Frontal cortex (tissue), 4 donors: ENCODE measurements around the gene STKLD1. TPM values are rescaled to one million over a fixed set of nuclear protein-coding genes. Genes with fewer than 3 reads are reported as not detected.
"Not testable (repeated sequence)": the region's sequence is repeated elsewhere in the genome, so short reads cannot be mapped to it uniquely, and the experiment has no call there.

ENCODE experiments used
- DNase-seq, 2 donors: peaks; one replicate each; pipeline ENCODE4 v3.0.0; 2012; ENCODE audit warnings: low spot score in 2 of 2
- FAIRE-seq: peaks from 2 replicates; lab custom pipeline; 2012; peaks lifted over from hg19 to GRCh38; lab: Jason Lieb, UNC
- total RNA-seq: library from RNA; depleted of rRNA; stranded (reverse); fragments of >200 nt; gene quantifications from one replicate; pipeline ENCODE4 v1.2.3, GENCODE V29; 2014
- donor health status: control.
- donor health status: control.
- donor health status: control.

Gene STKLD1
- total RNA-seq, 1 donor from 2014 or later: 1.2 TPM

DNA sequence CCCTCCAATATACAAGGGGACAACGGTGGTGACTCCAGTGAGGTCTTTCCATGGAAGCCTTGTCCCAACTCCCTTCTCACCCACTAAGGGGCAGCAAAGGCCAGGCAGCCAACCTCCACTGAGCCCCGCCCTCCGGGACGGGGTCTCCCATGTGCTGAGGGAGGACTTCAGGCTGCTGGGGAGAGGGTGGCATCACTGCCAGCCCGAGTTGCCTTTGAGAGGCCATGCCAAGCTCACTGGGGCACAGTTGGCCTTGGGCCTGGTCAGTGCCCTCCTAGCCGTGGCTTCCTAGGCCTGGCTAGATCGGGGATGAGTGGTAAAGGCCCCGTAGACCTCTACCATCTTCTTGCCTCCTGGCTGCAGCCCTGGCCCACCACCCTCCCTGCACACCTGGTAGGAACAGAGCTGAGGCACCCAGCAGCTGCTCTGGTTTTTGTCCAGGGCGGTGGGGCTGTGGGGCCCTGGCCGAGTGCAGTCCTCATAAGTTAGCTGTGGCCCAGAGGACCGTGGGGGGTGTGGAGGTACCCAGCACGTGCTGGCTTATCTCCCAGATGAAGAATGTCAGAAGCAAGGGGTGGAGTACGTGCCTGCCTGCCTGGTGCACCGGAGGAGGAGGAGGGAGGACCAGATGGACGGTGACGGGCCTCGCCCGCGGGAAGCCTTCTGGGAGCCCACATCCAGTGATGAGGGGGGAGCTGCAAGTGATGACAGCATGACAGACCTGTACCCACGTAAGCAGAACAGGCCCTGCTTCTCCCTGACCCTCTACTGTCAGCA, 16.6 kb upstream of the STKLD1 start:
- no peak for FAIRE-seq
- DNase-seq: no peak

DNA sequence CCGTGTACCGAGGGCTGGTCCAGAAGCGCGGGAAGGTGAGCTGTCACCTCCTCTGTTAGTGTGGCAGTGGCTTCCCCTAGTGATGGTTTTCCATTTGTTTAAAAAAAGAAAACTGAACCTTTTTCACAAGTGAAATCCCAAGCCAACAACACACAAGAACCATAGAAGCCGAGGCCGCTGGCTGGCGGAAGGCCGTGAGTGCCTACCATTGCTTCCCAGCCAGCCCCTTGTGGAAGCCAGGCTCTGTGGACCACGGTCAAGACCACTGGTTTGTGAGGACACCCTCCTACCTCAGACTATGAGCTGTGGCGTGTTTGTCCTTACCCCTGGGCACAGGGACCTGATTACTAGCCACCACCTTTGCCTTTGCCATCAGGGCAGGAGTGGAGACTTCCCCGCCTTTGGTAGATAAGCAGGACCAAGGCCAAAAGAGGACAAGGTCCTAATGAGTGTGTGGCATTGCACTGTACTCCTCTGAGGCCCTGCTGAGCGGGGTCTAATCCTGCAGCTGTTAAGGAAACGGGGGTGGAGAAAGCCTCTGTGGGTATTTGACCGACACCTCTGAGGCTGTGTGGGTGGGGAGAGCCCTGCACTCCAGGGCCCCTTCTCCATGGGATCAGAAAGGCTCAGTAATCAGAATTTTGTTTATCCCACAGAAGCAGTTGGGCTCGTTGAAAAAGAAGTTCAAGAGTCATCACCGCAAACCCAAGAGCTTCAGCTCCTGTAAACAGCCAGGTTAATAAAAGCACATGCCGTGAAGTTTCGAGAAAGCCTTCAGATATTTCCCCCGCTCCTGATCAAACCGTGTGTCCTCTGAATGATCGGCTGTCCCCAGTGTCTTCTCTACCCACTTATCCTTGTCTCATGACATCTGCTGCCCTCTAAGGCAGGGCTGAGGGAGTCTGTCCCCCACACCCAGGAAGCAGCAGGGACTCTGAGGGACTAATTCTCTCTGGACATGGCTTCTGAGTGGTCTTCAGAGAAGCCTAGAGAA, 15.5 kb upstream of the STKLD1 start:
- DNase-seq (no peak), FAIRE-seq (no peak)

DNA sequence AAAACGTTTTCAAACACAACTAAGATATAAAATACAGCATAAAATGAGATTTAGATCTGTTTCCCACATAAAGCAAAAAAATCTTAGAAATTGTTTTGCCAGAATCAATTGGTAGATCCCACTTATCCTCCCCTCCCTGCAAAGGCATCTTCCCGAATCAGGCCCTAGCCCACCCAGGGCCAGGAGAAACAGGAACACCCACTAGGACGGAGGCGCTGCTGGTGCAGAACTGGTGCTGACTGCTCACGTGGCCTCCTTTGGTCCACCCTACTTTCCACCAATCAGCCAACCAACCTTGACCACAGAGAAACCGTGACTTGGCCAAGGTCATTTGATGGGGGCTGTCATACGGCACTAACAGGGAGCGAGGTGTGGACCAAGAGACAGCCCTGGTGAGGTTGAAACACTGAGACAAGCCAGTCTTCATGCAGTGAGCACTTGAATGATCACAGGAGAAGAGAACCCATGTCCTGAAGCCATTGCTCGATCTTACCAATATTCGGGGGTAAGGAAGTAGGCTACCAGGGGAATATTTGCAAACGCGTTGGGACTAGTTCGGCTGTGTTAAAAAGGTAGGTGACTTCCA, 14.6 kb upstream of the STKLD1 start:
- DNase-seq: no peak
- no peak for FAIRE-seq

DNA sequence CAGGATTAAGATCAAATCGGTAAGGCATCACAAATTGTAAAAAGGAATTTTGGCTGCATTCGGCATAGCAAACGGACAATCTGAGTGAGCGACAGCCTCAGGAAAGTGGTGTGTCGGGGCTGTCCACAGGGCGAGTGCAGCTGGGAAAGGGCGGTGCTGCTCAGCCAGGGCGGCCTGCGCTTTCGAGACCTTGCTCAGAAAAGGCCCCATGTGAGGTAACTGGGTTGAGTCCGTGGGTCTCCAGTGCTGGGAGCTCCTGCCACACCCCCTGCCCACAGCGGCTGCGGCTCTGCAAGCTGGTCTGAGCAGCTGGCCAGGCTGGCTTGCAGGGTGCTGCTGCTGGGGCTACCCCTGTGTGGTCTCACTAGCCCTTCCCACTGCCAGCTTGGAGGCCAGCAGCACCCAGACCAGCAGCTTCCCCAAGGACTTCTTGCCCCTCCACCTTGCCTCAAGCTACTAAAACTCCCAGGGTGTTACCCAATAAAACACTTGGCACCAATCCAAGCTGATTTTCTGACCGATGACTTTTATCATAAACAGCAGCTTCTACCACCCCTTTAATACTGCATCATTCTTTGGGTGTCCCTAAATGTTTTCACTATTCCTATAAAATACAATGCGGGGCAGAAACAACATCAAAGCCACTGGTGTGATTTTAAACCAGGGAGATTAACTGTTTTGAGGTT, 13.7 kb upstream of the STKLD1 start:
- FAIRE-seq: no peak

DNA sequence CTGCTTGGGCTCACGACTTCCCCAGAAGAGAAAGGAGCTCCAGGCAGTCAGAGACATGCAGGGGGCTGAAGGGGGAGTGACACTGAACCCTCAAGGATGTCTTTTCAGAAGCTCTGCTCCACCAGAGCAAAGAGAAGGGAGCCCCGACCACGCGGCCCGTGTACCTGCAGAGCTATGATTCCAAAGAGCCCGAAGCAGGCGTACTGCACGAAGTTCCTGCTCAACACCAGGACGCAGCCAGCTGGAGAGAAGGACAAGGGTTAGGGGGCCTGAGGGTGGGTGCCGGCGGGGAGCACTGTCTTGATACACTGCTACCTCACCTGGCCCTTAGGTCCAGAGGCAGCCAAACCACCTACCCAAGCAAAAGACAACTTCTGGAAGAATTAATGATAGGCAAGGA, 9.7 kb upstream of the STKLD1 start:
- FAIRE-seq (no peak), DNase-seq (no peak)

More for the DNA sequence above, 13.7 kb upstream of the STKLD1 start:
- DNase-seq: no peak

DNA sequence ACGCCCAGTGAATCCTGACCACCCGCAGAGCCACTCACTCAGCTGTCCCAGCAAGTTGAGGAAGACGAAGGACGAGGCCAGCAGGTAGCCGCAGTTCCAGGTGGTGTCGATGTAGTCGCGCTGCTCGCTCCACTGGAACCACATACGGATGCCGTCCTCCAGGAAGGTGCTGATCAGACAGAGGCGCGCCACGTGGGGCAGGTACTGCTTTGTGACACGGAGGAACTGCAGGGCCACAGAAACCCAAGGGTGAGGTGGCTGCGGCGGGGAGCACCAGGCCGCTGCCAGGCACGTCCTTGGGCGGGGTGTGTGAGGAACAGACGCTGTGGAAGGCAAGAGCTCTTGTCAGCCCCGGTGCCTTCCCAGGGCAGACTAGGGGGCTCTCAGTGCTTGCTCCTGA, 8.9 kb upstream of the STKLD1 start:
- FAIRE-seq: no peak
- DNase-seq: no peak

DNA sequence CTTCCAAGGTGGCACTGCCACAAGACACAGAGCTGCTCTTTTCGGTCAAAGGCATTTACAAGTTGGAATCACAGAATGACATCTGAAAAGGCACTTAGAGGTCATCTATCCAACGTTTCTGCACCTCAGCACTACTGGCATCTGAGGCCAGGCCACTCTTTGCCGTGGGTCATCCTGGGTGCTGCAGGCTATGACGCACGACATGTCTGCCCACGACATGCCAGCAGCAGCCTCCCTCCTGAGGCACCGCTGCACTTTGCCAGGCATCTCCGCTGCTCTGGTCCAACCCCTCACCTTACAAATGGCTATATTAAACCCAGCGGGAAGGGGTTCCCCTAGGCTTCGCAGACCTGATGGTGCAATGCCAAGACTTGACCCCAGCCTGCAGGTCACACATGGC, 8.4 kb upstream of the STKLD1 start:
- FAIRE-seq (no peak), DNase-seq (no peak)

DNA sequence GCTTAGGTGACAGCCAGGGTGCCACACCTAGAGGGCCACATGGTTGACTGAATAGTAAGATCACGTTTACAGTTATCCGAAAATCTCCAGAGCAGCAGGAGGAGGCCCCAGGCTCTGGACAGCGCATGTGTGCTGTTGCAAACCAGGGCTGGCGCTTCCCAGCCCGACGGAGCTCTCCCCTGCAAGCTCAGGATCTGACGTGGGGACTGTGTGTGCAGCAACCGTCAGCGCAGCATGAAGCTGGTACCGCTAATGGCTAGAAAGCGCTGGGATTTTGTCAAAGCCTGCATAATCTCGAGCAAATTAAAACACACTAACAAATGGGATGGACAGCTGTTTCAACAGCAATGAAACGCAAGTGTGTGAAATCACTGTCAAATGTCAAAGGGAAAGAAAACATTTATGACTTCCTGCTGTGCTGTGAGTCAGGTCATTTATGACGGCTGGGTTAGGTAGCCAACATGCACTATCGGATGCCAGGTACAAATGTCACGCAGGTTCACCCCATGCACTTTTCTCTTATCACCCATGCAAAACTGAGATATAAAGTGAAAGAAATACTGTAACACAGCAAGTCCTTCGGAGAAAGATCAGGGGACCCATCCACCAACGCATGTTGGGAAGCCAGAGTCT, 7.8 kb upstream of the STKLD1 start:
- no peak for FAIRE-seq
- no peak for DNase-seq

DNA sequence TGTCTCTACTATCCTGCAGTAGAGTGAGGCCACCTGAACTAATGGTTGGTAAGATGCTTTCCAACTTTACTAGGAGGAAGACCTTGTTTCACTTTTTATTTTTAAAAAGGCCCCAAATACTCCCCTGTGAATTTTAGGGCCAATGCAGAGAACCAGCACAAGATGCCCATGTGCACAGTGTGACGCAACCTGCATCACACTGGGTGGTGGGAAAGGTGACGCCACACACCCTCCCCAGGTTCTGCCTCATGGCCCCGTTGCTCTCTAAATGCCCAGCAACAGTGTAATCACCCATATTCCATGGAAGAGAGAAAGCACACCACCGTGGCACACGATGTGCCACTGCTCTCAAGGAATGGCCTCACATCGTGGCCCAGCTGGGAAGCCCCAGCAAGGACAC, 6.7 kb upstream of the STKLD1 start:
- no peak for FAIRE-seq
- no peak for DNase-seq

DNA sequence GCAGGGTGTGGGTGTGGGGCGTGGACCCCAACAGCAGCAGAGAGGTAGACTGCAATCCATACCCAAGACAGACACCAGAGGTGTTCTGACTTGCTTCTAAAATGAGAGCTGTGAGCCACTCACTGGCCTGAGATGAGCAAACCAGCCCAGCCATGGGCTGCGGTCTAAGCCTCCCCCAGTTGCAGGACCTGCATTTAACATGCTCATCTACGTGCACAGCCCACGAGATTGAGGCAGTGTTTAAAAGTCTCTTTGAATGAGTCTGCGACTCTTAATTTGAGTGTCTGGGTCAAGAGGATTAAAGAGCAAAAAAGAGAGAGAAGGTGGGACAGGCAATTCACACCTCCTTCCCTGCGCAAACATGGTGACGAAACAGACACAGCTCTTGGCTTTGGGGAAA, 6.2 kb upstream of the STKLD1 start:
- no peak for FAIRE-seq
- no peak for DNase-seq

DNA sequence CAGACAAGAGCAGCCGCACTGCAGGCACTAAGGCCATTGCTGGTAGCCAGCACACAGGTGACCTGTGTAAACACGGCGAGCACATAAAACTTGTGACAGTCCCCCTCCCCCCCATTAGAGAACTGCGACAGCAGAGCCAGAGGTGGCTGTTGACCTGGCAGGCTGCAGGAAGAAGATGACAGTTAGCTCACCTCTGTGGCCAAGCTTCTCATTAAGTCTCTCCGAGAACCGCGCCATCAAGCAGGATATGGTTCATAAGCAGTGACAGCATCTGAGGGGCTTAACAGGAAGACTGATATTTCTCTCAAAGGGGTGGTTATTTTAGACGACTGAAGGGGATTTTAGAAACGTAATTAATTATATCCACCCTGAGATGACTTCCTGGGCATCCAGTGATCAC, 5.5 kb upstream of the STKLD1 start:
- FAIRE-seq (no peak), DNase-seq (no peak)

DNA sequence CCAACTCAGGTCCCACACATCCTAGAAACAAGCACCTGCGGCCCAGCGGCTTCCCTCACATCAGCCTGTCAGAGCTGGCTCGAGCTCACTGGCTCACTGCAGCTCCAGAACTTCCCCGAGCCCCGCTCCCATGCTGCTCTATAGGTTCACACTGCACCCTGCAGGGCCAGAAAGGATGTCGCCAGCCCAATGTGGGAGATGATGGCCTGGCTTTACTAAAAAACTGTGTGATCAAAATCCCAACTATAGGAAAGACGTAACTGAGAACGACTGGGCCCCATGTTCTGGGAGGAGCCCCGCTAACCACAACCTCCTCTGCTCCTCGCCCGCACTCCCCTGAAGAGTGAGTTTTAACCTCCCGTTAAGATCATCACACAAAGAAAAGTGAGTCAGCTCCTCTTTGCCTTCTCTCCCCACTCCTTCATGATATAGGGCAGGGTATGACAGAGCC, 4.9 kb upstream of the STKLD1 start:
- DNase-seq: no peak
- FAIRE-seq: no peak

DNA sequence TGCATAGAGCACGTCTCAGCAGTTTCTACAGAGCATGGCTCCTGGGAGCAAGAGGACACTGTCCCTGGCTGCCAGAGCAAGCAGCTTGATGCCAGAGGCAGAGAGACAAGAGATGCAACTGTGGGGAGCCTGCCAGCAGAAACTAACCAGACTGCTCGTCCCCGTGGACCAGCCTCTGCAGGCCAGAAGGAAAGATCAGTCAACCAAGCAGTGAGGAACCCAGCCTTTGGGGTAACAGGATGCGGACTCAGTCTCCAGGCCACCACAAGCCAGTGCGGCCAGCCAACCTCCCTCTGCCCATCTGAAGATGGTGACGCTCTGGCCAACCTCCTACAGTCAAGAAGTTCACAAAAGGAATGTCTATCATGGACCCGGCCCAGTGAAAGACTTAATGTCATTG, 4.0 kb upstream of the STKLD1 start:
- DNase-seq: no peak
- FAIRE-seq: no peak

DNA sequence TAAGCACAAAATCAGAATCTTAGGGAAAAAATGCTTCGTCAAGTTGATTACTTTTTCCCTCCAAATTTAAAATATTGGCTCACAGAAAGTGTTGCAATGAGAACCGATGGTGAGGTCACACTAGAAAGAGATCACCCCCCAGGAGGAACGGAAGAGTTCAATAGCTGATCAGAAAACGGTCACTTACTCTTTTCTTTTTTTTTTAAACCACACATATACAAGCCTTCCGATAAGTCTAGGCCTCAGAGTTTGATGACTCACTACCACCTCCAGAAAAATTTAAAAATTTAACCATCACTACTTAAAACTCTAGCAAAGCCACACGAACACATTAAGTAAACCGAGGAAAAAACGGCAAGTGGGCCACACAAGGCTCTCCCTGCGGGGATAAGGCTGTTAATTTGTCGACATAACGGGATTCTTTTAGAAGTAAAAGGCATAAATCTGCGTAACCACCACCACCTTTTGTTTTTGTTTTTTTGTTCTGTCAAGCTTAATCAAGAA, 1.5 kb upstream of the STKLD1 start:
- peak in 1 of 2 donors; percentile 39 for DNase-seq
- no peak for FAIRE-seq

DNA sequence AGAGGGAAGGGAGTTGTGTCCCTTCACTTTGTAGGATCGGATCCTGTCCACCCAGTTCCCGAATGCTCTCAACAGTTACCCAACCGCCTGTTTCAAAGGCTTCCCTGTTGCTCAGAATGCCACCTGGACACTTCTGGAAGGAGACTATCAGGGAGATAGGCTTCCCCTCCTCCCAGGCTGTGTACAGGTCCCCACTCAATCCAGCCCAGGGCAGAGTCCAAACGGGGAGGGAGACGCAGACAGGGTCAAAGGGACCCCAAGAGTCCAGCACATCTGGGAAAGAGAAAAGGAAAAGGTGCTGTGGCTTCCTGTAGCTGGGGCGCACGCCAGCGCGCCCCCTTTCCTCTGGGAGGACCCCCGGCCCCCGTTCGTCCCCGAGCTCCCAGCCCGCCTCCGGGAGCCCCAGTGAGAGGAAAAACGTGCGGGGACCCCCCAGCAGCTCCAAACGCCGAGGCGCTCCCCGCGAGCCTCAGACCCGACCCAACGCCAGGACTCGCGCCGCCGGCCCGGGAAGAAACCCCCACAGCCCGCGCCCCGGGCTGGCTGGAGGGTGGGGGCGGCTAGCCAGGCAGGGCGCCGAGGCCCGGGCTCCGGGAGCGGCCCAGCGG, 946 bp upstream of the STKLD1 start:
- no peak for DNase-seq
- FAIRE-seq: no peak

DNA sequence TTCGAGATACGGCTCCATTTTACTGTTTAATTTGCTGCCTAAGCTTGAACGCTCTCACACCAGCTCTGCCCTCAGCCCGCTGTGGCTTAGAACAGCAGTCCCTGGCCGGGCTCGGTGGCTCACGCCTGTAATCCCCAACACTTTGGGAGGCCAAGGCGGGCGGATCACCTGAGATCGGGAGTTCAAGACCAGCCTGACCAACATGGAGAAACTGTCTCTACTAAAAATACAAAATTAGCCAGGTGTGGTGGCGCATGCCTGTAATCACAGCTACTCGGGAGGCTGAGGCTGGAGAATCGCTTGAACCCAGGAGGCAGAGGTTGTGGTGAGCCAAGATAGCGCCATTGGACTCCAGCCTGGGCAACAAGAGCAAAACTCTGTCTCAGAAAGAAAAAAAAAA, 1.1 kb downstream of the STKLD1 start:
- not testable (repeated sequence) for FAIRE-seq, DNase-seq

DNA sequence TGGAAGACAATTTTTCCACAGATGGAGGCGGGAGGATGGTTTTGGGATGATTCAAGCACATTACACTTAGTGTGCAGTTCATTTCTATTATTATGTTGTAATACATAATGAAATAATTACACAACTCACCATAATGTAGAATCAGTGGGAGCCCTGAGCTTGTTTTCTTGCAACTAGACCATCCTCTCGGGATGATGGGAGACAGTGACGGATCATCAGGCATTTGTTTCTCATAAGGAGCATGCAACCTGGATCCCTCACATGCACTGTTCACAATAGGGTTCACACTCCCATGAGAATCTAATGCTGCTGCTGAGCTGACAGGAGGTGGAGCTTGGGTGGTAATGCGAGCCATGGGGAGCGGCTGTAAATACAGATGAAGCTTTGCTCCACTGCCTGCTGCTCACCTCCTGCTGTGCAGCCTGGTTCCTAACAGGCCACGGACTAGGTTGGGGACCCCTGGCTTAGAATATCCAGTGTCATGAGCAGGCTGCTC, 1.6 kb downstream of the STKLD1 start:
- no peak for DNase-seq
- FAIRE-seq: no peak

DNA sequence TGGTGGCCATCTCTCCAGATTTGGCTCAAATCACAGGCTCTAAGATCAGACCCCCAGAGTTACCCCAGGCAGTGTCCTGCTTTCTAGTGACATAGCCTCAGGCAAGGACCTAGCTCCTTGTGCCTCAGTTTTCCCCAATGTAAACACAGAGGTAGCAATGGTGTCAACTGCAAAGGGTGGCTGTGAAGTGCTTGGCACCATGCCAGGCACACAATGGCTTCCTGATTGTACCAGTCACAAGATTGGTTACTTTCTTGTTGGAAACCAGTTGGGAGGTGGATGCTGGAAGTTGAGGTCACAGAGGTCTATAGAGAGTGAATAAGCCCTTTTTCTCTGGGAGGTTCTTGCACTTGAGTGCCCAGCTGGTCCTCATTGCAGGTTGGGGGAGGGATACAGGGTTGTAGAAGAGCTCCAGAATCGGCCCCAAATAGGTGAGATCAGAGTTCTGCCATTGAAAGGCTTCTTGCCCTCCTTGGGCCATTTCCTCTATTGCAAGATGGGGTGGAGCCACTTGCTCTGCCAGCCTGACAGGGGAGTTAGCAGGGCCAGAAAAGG, 2.3 kb downstream of the STKLD1 start:
- no peak for FAIRE-seq
- DNase-seq: no peak
